HUES64 (cell line): ENCODE results near the gene A4GALT.

Experiments used
- H3K27ac ChIP-seq: 2 replicates; pipeline ENCODE4 v1.7.0; 2013; ENCODE audit warnings: low read depth, low read length, inconsistent platforms
- H3K27me3 ChIP-seq: 2 replicates; pipeline ENCODE4 v1.6.1; 2013; ENCODE audit warnings: mild to moderate bottlenecking, low read length; ENCODE audit not compliant: insufficient read depth
- H3K36me3 ChIP-seq: 2 replicates; pipeline ENCODE4 v1.6.1; 2013; ENCODE audit warnings: mild to moderate bottlenecking, low read length; ENCODE audit not compliant: insufficient read depth
- H3K4me1 ChIP-seq: 2 replicates; pipeline ENCODE4 v1.6.1; 2013; ENCODE audit warnings: mild to moderate bottlenecking, low read length, moderate library complexity; ENCODE audit not compliant: insufficient read depth
- H3K4me3 ChIP-seq: 2 replicates; pipeline ENCODE4 v1.5.1; 2013; ENCODE audit warnings: mild to moderate bottlenecking, low read length, moderate library complexity
- H3K9ac ChIP-seq: 2 replicates; pipeline ENCODE4 v1.6.1; 2013; ENCODE audit warnings: mild to moderate bottlenecking, low read depth, low read length
- H3K9me3 ChIP-seq: 2 replicates; pipeline ENCODE4 v1.6.1; 2013; ENCODE audit warnings: low read depth, low read length; ENCODE audit not compliant: insufficient read depth
- WGBS: fragments of 150-250, 120-280 bp; methylation state at CpG from one replicate; pipeline ENCODE4 v1.1.7; 2013; ENCODE audit warnings: missing lambda C conversion rate; 5-methylcytosine and 5-hydroxymethylcytosine counted together

The A4GALT gene

GRCh38 chr22:42655693-42656092 is 65.0 kb downstream of the A4GALT start:
- H3K9me3 ChIP-seq, result no peaks in the 10 kb centered on the region
- H3K9ac ChIP-seq, result no peak overlapping the region
- H3K4me3 ChIP-seq, result no peak overlapping the region
- WGBS, result 74% methylated on average over 9 of the region's 9 CpGs
- no peaks in the 10 kb centered on the region for H3K36me3 ChIP-seq
- no peaks in the 10 kb centered on the region for H3K27me3 ChIP-seq
- no peaks in the 10 kb centered on the region for H3K4me1 ChIP-seq
- H3K27ac ChIP-seq, result no peak overlapping the region

- no peaks in the 10 kb centered on the region for H3K4me1 ChIP-seq
- H3K36me3 ChIP-seq, result no peaks in the 10 kb centered on the region
- WGBS, result 95% methylated on average over 7 of the region's 7 CpGs
- H3K27ac ChIP-seq, result no peak overlapping the region
- H3K27me3 ChIP-seq, result no peaks in the 10 kb centered on the region
- no peak overlapping the region for H3K4me3 ChIP-seq
- no peaks in the 10 kb centered on the region for H3K9me3 ChIP-seq
- H3K9ac ChIP-seq, result no peak overlapping the region
These were observed 66.1 kb downstream of the A4GALT start for GRCh38 chr22:42654436-42655073.

GRCh38 chr22:42653999-42654398 is 66.7 kb downstream of the A4GALT start:
- H3K27ac ChIP-seq, result no peak overlapping the region
- 97% methylated on average over 2 of the region's 4 CpGs for WGBS
- no peaks in the 10 kb centered on the region for H3K9me3 ChIP-seq
- no peaks in the 10 kb centered on the region for H3K4me1 ChIP-seq
- H3K9ac ChIP-seq, result no peak overlapping the region
- H3K27me3 ChIP-seq, result no peaks in the 10 kb centered on the region
- H3K4me3 ChIP-seq, result no peak overlapping the region
- no peaks in the 10 kb centered on the region for H3K36me3 ChIP-seq

DNA sequence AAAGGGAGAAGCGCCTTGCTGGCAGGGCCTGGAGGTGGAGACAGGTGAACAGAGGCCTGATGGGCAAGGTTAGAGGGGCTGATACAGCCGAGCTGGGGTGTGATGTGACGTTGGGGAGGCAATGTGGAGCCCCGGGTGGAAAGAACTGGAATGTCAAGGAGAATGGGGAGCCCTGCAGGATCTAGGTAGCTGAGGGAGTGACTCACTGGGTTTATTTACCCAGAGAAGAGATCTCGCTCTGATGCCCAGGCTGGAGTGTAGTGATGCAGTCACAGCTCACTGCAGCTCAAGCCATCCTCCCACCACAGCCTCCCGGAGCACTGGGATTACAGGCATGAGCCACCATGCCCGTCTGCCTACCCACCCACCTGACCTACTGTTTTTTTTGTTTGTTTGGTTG is 69.5 kb downstream of the A4GALT start:
- WGBS, result 85% methylated on average over 5 of the region's 7 CpGs
- Histone ChIP-seq H3K36me3 (no peaks in the 10 kb centered on the region), H3K27ac (no peak overlapping the region), H3K9me3 (no peaks in the 10 kb centered on the region), H3K4me3 (no peak overlapping the region), H3K4me1 (peaks cover 6% of the 10 kb centered on the region; the same call in 1 of the 2 replicates), H3K9ac (no peak overlapping the region), H3K27me3 (no peaks in the 10 kb centered on the region)

- 7% methylated on average over 80 of the region's 81 CpGs for WGBS
- H3K9ac ChIP-seq, result peak within 1 kb of the TSS; percentile 88
- peak within 1 kb of the TSS; percentile 85 for H3K27ac ChIP-seq
- peak within 1 kb of the TSS; percentile 99 for H3K4me3 ChIP-seq
- no peaks in the 10 kb centered on the region for H3K27me3 ChIP-seq
- no peaks in the 10 kb centered on the region for H3K9me3 ChIP-seq
- H3K36me3 ChIP-seq, result no peaks in the 10 kb centered on the region
- peaks cover 11% of the 10 kb centered on the region for H3K4me1 ChIP-seq
These were observed 71.2 kb downstream of the A4GALT start, which contains the start of gene CYB5R3 for GRCh38 chr22:42649246-42650099. CYB5R3 (minus strand) TSS chr22:42649392; CDS start chr22:42649315, 77 bp downstream.

GRCh38 chr22:42648368-42649245 is 72.1 kb downstream of the A4GALT start:
- Histone ChIP-seq H3K4me1 (peaks cover 19% of the 10 kb centered on the region), H3K36me3 (no peaks in the 10 kb centered on the region), H3K27ac (no peak overlapping the region), H3K4me3 (peak overlapping the region; percentile 99), H3K27me3 (no peaks in the 10 kb centered on the region), H3K9me3 (no peaks in the 10 kb centered on the region), H3K9ac (peak overlapping the region; percentile 83)
- 5% methylated on average over 48 of the region's 49 CpGs for whole genome bisulfite sequencing

DNA sequence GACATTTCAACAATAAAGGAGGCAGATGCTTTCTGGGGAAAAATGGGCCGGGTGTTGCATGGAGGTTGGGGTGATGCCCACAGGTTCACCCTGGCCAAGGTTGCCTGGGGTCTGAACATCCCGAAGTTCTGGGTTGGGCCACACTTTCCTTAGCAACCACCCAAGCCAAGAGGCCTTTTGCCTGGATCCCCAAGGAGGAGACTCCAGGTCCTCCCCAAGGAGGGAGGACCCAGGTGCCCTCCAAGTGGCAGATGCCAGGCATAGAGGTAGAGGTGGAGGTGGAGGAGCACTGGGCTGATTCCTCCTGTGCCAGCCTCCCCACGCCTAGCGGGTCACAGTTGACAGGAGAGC is 72.7 kb downstream of the A4GALT start:
- Histone ChIP-seq H3K27me3 (no peaks in the 10 kb centered on the region), H3K9me3 (no peaks in the 10 kb centered on the region), H3K9ac (no peak overlapping the region), H3K4me1 (peaks cover 23% of the 10 kb centered on the region), H3K36me3 (no peaks in the 10 kb centered on the region), H3K4me3 (peak overlapping the region; percentile 99), H3K27ac (no peak overlapping the region)
- 88% methylated on average over 3 of the region's 4 CpGs for WGBS

DNA sequence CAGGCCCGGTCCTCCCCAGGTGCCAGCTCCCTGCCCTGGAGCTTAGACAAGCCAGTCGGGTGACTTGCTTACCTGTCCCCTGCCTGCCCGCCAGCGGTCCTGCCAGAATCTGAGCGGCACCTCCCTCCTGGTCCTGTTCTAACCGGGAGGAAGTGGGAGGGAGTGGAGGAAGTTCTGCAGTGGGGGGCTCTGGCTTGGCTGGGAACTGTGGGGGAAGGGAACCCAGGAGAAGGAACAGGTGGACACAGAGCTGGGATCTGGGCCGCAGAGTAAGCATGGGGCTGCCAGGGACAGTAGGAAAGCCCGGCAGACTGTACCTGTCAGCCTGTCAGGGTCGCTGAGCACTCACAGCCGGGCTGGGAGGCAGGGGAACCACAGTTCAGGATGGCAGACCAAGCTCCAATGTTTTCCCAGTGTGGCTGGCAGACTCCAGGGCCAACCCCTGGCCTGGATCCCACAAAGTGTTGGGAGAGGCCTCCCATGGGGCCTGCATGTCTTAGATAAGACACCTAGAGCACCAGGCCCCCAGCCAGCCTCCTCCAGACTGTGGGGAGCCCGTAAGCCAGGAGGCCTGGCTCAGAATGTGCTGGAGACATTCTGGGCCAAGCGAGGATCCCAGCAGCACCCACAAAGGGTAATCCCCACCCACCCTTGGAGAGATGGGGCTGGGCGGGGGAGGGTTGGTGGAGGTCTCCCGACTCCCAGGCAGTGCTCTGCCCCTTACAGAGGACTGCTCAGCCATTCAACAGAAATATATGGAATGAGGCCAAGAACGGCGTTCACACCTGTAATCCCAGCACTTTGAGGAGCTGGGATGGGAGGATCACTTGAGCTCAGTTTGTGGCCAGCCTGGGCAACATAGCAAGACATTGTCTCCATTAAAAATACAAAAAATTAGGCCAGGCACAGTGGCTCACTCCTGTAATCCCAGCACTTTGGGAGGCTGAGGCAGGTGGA is 73.8 kb downstream of the A4GALT start:
- Histone ChIP-seq H3K27me3 (no peaks in the 10 kb centered on the region), H3K9me3 (no peaks in the 10 kb centered on the region), H3K9ac (no peak overlapping the region), H3K36me3 (no peaks in the 10 kb centered on the region), H3K4me3 (no peak overlapping the region), H3K4me1 (peaks cover 27% of the 10 kb centered on the region), H3K27ac (no peak overlapping the region)
- 89% methylated on average over 15 of the region's 16 CpGs for WGBS

GRCh38 chr22:42645938-42646568 is 74.6 kb downstream of the A4GALT start:
- H3K27ac ChIP-seq, result no peak overlapping the region

GRCh38 chr22:42645341-42645937 is 75.2 kb downstream of the A4GALT start:
- no peak overlapping the region for H3K4me3 ChIP-seq
- H3K9me3 ChIP-seq, result no peaks in the 10 kb centered on the region
- no peak overlapping the region for H3K9ac ChIP-seq
- H3K27ac ChIP-seq, result no peak overlapping the region
- H3K4me1 ChIP-seq, result peaks cover 27% of the 10 kb centered on the region
- 85% methylated on average over 19 of the region's 19 CpGs for WGBS
- no peaks in the 10 kb centered on the region for H3K27me3 ChIP-seq
- H3K36me3 ChIP-seq, result no peaks in the 10 kb centered on the region

More at GRCh38 chr22:42645938-42646568, 74.6 kb downstream of the A4GALT start:
- Histone ChIP-seq H3K9ac (no peak overlapping the region), H3K9me3 (no peaks in the 10 kb centered on the region), H3K4me3 (no peak overlapping the region), H3K4me1 (peaks cover 27% of the 10 kb centered on the region), H3K36me3 (no peaks in the 10 kb centered on the region), H3K27me3 (no peaks in the 10 kb centered on the region)
- WGBS, result 89% methylated on average over 13 of the region's 13 CpGs
